Stomach (tissue), 9 donors: Measurements from ENCODE around the gene AKAP6. TPM values are rescaled to one million over a fixed set of nuclear protein-coding genes. Genes with fewer than 3 reads are reported as not detected.

ENCODE experiments used
- DNase-seq, 2 donors: peaks; one replicate each; pipeline versions ENCODE4 v3.0.0 to v3.0.0-alpha.2; 2013 to 2019
- H3K27ac ChIP-seq, 5 donors: fragments of 200-600 bp in 4 of 5; sonication (generic) in 4 of 5; one replicate each; pipeline ENCODE4 v1.5.1; 2013 to 2019; ENCODE audit warnings: mild to moderate bottlenecking in 1 of 5, moderate library complexity in 1 of 5
- H3K27me3 ChIP-seq, 3 donors: fragments of 200-600 bp; sonication (generic); one replicate each; pipeline ENCODE4 v1.5.1; 2017 to 2019; ENCODE audit warnings: mixed run types in 1 of 3
- H3K36me3 ChIP-seq, 4 donors: fragments of 200-600 bp; sonication (generic); 1 replicate in 3 of 4; 2 replicates in 1 of 4; pipeline ENCODE4 v1.5.1; 2016 to 2019
- H3K4me1 ChIP-seq, 4 donors: fragments of 200-600 bp; sonication (generic); one replicate each; pipeline ENCODE4 v1.5.1; 2016 to 2019
- H3K4me3 ChIP-seq, 4 donors: fragments of 200-600 bp; sonication (generic) in 3 of 4; one replicate each; pipeline ENCODE4 v1.5.1; 2016 to 2019; ENCODE audit warnings: mild to moderate bottlenecking in 1 of 4
- H3K9me3 ChIP-seq, 4 donors: fragments of 200-600 bp; sonication (generic); one replicate each; pipeline ENCODE4 v1.5.1; 2016 to 2019
- CTCF ChIP-seq, 7 experiments: fragments of 450-650 bp in 4 of 7; fragments of 200-600 bp in 3 of 7; sonication (generic) in 3 of 7; IDR thresholded peaks; one replicate each; pipeline ENCODE4 v1.5.1; 2016 to 2019; ENCODE audit warnings: antibody characterized with exemption in 7 of 7, control low read depth in 2 of 7, mild to moderate bottlenecking in 1 of 7
- EP300 ChIP-seq: sonication (generic); formaldehyde crosslinking; IDR thresholded peaks from one replicate; pipeline ENCODE4 v1.6.1; 2017; ENCODE audit warnings: antibody characterized with exemption
- POLR2A ChIP-seq, 4 donors: fragments of 450-650 bp; IDR thresholded peaks; one replicate each; pipeline ENCODE4 v1.6.1; 2016; ENCODE audit warnings: antibody characterized with exemption in 4 of 4, control low read depth in 2 of 4, mild to moderate bottlenecking in 1 of 4, moderate library complexity in 1 of 4
- POLR2AphosphoS5 ChIP-seq, 3 donors: sonication (generic); formaldehyde crosslinking; IDR thresholded peaks; one replicate each; pipeline ENCODE4 v1.6.1; 2016; ENCODE audit warnings: antibody characterized with exemption in 3 of 3
- WGBS, 5 donors: extraction: QIAGEN DNeasy Blood & Tissue Kit in 3 of 5; methylation state at CpG; one replicate each; pipeline versions ENCODE4 v1.1.5 to v1.1.7; 2013 to 2018; 5-methylcytosine and 5-hydroxymethylcytosine counted together
- intact Hi-C: fragments of 100-400 bp; cut with DNase I; formaldehyde crosslinking; loops from one replicate; pipeline ENCODE4 v1.15.1; 2023; ENCODE audit warnings: low total_unique reads
- polyA plus RNA-seq, 3 donors: library from polyadenylated mRNA; stranded (reverse); fragments of 200-250 nt; gene quantifications; one replicate each; pipeline ENCODE4 v1.2.3, GENCODE V29; 2013
- total RNA-seq, 5 donors: library from RNA; depleted of rRNA; stranded (reverse); fragments of >200 nt; gene quantifications; one replicate each; pipeline versions ENCODE4 v1.1.0 to v1.2.3, GENCODE V29; 2014 to 2016
- donor health status: healthy with polysubstance abuse.
- donor health status: Bipolar disorder and iron deficiency.
- donor health status: healthy.

Gene AKAP6
- total and polyA plus RNA-seq, 8 donors = 0.15 to 132 (median 3.3) TPM

GRCh38 chr14:32531942-32532515 lies 202.9 kb downstream of the AKAP6 start:
- no peaks in the 10 kb centered on the region for H3K4me1 ChIP-seq
- H3K27me3 ChIP-seq = no peaks in the 10 kb centered on the region
- 43 to 61% (median 56%) methylated on average over 2 of the region's 2 CpGs for WGBS, 5 donors
- no peak overlapping the region for H3K27ac ChIP-seq
- no peak for DNase-seq
- H3K9me3 ChIP-seq = no peaks in the 10 kb centered on the region
- H3K36me3 ChIP-seq = no peaks in the 10 kb centered on the region
- intact Hi-C loops = no loop called here
- H3K4me3 ChIP-seq = no peak overlapping the region
- TF ChIP-seq POLR2AphosphoS5 (IDR thresholded peaks at IDR 0.05) (no peak), POLR2A (IDR thresholded peaks at IDR 0.05) (no peak), EP300 (no peak), CTCF (IDR thresholded peaks at IDR 0.05) (no peak)

- TF ChIP-seq POLR2A (IDR thresholded peaks at IDR 0.05) (no peak), POLR2AphosphoS5 (IDR thresholded peaks at IDR 0.05) (no peak), EP300 (no peak), CTCF (IDR thresholded peaks at IDR 0.05) (no peak)
- H3K9me3 ChIP-seq = no peaks in the 10 kb centered on the region
- no peaks in the 10 kb centered on the region for H3K27me3 ChIP-seq
- no peaks in the 10 kb centered on the region for H3K4me1 ChIP-seq
- no peak overlapping the region for H3K4me3 ChIP-seq
- H3K27ac ChIP-seq = no peak overlapping the region
- H3K36me3 ChIP-seq = no peaks in the 10 kb centered on the region
- WGBS, 5 donors = 66 to 85% (median 75%) methylated on average over 3 of the region's 3 CpGs
- DNase-seq = no peak
- intact Hi-C loops = no loop called here
Measured at GRCh38 chr14:32534145-32534544, 205.0 kb downstream of the AKAP6 start.

- H3K27ac ChIP-seq = no peak overlapping the region
- H3K27me3 ChIP-seq = no peaks in the 10 kb centered on the region
- H3K4me3 ChIP-seq = no peak overlapping the region
- H3K36me3 ChIP-seq = no peaks in the 10 kb centered on the region
- no peaks in the 10 kb centered on the region for H3K9me3 ChIP-seq
- WGBS, 5 donors = 69 to 86% (median 85%) methylated on average over 2 of the region's 2 CpGs
- intact Hi-C loops = no loop called here
- DNase-seq = no peak
- no peak for TF ChIP-seq POLR2A (IDR thresholded peaks at IDR 0.05)
- no peak for TF ChIP-seq EP300
- no peak for TF ChIP-seq CTCF (IDR thresholded peaks at IDR 0.05)
- no peak for TF ChIP-seq POLR2AphosphoS5 (IDR thresholded peaks at IDR 0.05)
- no peaks in the 10 kb centered on the region for H3K4me1 ChIP-seq
Measured at GRCh38 chr14:32536175-32536574, 207.1 kb downstream of the AKAP6 start.

- Histone ChIP-seq H3K27me3 (no peaks in the 10 kb centered on the region), H3K9me3 (no peaks in the 10 kb centered on the region), H3K4me1 (no peaks in the 10 kb centered on the region), H3K27ac (no peak overlapping the region), H3K4me3 (no peak overlapping the region), H3K36me3 (no peaks in the 10 kb centered on the region)
- no peak for DNase-seq
- 81 to 92% (median 88%) methylated on average over 4 of the region's 4 CpGs for WGBS, 5 donors
- intact Hi-C loops = no loop called here
- no peak for TF ChIP-seq CTCF (IDR thresholded peaks at IDR 0.05)
- no peak for TF ChIP-seq POLR2AphosphoS5 (IDR thresholded peaks at IDR 0.05)
- TF ChIP-seq EP300 = no peak
- TF ChIP-seq POLR2A (IDR thresholded peaks at IDR 0.05) = no peak
Measured at GRCh38 chr14:32537166-32537565, 208.1 kb downstream of the AKAP6 start.
